GM18861 (cell line): ENCODE measurements around the gene KIAA1755.
"Not testable (repeated sequence)": the region's sequence is repeated elsewhere in the genome, so short reads cannot be mapped to it uniquely, and the experiment has no call there.

Experiments used
- ATAC-seq: cut with Tn5 transposase; IDR thresholded peaks from one replicate; pipeline ENCODE4 v1.9.1; 2021; ENCODE audit not compliant: unreplicated experiment

KIAA1755 gene

DNA sequence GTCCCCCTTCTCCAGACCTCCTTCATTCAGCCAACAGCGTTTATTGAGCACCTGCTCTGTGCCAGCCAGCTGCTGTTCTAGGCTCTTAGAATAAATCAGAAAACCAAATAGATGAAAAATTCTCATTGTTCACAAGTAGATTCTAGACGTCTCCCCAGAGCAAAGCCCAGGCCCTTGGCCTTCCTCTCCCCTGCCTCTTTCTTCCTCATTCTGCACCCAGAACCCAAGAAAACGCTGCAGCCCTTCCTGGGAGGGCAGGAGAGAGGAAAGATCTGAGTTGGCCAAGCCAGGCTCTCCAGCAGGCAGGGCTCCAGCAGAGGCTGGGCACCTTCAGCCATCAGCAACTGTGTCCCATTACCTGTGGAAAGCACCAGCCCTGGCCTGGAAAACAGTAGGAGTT is 31.4 kb upstream of the KIAA1755 start:
- ATAC-seq, result no peak

DNA sequence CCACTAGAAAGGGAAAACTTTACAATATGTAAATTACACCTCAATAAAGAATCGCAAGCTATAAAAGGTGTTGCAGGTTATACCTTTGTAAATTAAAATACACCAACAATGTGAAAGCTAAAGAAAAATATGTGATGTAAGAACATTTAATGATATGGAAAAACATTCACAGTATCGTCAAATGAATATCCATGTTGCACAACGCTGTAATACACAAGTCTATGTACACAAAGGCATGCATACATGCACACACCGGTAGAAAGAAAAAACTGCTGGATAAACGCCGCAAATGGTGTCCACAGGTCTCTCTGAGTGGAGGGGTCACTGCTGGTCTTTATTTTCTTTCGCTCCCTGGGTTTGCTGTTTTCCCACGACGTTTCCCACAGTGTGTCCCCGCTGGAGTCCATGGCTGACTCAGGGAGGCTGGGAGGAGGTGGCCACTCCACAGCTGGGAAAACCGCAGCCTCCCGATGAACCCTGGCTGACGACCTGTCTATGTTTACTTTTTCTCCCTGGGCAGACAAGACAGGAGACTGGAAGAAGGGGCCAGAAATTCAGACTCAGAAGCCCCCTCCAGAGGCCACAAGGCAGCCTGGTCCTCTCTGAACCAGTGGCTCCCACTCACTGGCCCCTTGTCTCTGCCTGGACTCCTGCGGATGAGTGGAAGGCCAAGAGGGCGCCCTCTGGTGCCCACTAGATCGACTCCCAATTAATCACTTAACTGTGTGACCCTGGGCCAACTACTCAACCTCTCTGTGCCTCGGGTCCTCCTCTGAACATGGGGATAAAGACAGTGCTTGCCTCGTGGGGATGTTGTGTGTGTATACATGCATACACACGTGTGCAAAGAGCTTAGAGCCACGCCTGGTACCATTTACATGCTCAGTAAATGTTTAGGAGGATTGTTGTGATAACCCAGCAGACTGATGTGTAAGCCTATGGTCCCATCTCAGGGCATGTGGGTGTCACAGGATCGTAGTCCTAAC is 30.6 kb upstream of the KIAA1755 start:
- ATAC-seq, result no peak

DNA sequence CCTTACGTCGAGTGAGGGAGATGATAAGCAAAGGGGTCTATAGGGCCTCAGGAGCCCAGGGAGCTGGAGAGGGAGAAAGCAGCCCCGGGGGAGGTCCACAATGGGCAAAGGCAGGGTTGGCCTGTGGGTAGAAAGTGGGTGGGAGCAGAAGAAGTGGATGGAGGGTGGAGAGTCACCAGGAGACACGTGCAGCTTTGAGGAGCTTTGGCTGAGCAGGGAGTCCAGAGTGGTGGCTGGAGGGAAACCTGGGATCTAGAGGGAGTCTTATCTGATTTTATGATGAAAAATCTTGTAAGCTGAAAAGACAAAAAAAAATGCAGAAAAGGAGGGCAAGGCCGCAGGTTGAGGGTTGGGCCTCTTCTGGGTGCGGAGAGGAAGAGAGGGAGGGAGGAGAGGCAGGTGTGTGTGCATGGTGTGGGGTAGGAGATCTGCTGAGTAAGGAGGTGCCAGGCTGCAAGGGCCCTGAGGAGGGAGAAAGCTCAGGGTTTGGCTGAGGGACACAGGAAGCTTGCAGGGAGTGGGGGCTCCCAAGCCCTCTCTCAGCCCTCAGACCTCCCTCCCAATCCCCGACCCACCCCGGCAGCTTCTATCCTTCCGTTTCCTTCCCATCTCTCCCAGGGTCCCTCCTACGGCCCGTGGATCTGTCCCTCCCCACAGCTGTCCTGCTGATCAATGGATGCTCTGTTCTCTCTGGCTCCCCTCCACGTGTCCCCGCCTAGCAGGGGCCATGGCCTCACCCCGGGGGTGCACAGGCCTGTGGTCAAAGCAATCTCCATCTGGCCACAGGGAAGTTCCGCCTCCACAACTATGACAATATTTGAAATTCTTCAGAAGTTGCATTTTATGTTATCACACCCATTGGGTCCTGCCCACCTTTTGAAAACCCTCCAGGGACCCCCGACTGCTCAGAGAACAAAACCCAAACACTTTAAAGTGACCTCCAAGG is 26.3 kb upstream of the KIAA1755 start:
- no peak for ATAC-seq

DNA sequence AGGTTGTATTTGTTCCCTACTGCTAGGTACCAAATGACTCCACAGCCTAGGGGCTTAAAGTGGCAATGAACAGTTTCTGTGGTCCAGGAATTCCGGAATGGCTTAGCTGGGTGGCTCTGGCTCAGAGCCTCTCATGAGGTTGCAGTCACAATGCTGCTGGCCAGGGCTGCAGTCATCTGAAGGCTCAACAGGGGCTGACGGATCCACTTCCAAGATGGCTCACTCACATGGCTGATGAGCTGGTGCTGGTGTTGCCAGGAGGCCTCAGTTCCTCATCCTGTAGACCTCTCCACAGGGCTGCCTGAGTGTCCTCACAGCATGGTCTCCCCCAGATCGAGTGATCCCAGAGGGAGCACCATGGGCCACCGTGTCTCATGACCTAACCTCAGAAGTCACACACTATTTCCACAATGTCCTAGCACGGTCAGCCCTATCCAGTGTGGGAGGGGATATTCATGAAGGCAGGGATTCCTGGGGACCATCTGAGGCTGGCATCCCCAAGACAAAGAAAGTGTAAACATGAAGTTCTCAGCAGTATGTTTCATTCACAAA is 24.4 kb upstream of the KIAA1755 start:
- no peak for ATAC-seq

DNA sequence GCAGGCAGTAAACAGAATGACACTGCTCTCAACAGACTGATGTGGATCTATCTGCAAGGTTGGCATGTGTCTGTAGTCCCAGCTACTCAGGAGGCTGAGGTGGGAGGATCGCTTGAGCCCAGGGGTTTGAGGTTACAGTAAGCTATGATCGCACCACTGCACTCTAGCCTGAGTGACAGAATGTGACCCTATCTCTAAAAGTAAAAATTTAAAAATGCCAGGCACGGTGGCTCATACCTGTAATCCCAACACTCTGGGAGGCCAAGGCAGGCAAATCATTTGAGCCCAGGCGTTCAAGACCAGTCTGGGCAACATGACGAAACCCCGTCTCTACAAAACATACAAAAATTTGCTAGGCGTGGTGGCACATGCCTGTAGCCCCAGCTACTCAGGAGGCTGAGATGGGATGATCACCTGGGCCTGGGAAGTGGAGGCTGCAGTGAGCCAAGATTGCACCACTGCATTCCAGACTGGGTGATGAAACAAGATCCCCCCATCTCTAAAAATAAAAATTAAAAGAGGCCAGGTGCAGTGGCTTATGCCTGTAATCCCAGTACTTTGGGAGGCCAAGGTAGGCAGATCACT is 23.6 kb upstream of the KIAA1755 start:
- not testable (repeated sequence) for ATAC-seq

DNA sequence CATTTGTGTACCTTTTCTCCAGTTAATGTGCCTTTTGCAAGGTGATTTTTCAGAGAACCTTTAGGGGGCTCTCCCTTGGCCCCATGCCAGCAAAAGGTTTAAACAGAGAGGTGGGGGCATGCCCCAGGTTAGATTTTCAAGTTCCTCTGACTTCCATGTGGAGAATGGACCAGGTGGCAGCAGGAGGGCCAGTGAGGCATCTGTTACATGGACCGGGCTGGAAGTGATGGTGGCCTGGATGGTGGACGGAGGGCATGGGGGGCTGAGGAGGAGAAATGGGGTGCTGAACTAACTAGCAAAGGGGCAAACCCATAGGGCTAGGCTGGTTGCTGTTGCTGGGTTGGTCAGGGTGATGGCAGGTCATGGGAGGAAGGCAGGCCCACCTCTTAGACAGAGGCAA is 22.7 kb upstream of the KIAA1755 start:
- no peak for ATAC-seq

DNA sequence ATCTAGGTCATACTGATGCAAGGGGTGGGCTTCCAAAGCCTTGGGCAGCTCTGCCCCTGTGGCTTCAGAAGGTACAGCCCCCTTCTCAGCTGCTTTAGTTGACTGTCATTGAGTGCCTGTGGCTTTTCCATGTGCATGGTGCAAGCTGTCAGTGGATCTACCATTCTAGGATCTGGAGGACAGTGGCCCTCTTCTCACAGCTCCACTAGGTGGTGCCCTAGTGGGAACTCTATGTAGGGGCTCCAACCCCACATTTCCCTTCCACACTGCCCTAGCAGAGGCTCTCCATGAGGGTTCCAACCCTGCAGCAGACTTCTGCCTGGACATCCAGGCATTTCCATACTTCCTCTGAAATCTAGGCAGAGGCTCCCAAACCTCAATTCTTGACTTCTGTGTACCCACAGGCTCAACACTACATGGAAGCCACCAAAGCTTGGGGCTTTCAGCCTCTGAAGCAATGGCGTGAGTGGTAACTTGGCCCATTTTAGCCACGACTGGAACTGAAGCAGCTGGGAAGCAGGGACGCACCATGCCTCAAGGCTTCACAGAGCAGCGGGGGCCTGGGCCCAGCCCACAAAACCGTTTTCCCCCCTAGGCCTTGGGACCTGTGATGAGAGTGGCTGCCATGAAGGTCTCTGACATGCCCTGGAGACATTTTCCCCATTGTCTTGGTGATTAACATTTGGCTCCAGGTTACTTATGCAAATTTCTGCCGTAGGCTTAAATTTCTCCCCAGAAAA is 20.8 kb upstream of the KIAA1755 start:
- ATAC-seq, result not testable (repeated sequence)

DNA sequence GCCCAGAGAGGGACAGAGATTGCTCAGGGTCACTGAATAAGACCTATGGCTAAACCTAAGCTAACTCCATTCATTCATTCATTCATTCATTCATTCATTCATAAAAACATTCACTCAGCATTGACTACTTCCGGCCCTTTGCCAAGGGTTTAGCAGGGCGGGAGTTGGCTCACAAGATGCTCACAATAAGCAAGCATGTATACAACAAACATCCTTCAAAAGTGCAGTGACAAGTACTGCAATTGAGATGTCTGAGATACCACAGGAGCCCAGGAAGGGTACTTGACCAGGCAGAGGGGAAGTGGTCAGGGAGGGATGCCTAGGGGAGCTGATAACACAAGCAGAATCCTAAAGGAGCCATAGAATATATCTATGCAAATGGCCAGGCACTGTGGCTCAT is 18.2 kb upstream of the KIAA1755 start:
- ATAC-seq, result no peak

DNA sequence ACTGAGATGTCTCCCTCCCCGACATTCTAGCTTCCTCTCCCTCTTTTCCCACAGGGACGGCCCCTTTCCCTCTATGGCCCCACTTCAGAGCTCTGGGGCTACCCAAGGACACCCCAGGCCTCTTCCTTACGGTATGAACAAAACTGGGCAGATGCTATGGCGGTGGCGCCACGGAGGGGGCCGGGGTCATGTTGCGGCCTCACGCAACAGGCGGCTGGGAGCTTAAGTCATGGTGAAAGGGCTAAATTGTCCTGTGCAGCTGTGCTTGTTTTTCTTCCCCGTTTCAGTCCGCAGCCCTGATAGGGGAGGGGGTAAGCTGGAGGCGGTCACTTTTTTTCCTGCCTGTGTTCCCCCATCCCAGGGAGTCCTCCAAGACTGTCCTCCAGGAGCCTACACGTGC is 17.6 kb upstream of the KIAA1755 start:
- ATAC-seq, result no peak

DNA sequence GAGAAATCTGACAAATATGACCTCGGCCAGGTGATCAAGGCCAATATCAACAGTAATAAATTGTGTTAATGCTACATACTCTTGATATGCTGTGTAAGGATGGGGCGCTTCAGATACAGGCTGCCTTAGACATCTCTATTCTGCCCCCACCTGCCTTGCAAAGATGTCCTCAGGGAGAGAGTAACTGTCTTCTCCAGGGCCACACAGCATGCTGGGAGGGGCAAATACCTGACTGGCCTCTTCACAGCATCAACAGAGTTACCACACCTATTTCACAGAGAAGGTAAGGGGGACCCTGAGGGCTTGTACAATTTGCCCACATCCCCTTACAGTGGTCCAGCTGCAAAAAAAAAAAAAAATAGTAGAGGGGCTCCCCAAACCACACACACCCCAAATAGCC is 17.2 kb upstream of the KIAA1755 start:
- ATAC-seq, result no peak

DNA sequence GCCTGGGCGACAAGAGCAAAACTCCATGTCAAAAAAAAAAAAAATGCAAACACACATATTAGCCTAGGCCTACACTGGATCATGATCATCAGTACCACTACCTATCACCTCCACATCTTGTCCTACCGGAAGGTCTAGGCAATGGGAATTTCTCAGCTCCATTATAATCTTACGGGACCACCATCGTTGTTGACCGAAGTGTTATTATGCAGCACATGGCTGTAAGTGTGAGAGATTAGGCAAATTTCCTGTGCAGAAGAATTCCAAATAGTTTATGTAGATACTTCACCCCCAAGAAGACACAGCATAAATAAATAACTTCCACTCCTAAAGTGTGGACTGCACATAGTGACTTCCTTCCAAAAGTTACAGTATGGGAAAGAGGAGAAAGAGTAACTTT is 16.8 kb upstream of the KIAA1755 start:
- ATAC-seq, result no peak

DNA sequence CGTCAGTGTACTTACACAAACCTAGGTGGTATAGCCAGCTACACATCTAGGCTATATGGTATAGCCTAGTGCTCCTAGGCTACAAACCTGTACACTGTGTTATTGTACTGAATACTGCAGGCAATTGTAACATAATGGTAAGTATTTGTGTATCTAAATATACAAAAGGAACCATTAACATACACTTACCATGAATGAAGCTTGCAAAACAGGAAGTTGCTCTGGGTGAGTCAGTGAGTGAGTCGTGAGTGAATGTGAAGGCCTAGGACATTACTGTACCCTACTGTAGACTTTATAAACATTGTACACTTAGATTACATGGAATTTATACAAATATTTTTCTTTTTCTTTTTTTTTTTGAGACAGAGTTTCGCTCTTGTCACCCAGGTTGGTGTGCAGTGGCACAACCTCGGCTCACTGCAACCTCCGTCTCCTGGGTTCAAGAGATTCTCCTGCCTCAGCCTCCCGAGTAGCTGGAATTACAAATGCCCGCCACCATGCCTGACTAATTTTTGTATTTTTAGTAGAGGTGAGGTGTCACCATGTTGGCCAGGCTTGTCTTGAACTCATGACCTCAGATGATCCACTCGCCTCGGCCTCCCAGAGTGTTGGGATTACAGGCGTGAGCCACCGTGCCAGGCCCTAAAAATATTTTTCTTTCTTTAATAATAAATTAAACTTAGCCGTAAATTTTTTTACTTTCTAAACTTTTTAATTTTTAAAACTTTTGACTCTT is 15.4 kb upstream of the KIAA1755 start:
- ATAC-seq, result no peak

DNA sequence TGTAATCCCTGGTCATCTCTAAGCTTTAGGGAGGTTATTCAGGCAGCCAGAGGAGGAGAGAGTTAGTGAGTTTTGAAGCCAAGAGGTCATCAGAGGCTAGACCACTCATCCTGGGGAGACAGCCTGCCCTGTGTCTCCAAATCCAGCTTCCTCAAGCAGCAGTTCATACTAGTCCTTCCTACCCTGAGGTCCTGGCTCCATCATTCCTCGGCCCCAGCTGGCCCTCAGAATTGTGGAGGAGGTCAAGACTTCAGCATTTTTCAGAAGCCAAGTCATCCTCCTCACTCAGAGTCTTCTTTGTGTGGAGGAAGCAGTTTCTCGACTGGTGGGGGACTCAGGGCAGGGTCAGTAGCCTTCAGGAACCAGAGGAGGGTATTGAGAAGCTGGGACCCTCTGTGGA is 12.4 kb upstream of the KIAA1755 start:
- ATAC-seq, result no peak

DNA sequence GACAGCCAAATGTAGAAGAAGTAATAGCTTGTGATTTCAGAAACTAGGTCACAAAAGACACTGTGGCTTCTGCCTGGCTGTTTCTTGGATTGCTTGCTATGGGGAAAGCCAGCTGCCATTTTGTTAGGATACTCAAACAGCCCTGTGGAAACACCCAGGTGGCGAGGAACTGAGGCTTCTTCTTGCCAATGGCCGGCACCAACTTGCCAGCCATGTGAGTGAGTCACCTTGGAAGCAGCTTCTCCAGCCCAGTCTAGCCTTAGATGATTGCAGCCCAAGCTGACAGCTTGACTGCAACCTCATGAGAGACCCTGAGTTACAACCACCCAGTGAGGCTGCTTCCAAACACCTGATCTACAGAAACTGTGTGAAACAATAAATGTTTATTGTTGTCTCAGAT is 11.9 kb upstream of the KIAA1755 start:
- no peak for ATAC-seq

DNA sequence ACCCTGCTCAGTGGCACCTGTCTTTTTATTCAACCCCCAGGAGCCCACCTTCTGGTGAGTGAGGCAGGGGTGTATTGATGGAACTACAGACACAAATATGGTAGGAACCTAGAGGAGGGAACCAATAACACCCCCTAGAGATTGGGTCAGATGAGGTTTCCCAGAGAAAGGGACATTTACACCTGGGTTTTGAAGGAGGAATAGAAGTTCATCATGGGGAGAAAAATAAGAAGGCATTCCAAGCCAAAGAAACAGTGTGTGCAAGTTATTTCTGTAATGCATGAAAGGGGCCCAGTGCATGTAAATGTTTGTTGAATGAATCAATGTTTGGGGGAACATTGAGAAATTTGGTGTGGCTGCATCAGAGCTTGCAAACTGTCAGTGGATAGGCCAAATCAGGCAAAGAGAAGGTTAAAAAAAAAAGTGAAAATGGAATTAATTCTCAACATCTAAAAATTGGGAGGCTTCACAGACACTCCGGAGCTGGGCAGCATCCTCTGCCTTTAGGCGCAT is 11.1 kb upstream of the KIAA1755 start:
- ATAC-seq, result no peak

DNA sequence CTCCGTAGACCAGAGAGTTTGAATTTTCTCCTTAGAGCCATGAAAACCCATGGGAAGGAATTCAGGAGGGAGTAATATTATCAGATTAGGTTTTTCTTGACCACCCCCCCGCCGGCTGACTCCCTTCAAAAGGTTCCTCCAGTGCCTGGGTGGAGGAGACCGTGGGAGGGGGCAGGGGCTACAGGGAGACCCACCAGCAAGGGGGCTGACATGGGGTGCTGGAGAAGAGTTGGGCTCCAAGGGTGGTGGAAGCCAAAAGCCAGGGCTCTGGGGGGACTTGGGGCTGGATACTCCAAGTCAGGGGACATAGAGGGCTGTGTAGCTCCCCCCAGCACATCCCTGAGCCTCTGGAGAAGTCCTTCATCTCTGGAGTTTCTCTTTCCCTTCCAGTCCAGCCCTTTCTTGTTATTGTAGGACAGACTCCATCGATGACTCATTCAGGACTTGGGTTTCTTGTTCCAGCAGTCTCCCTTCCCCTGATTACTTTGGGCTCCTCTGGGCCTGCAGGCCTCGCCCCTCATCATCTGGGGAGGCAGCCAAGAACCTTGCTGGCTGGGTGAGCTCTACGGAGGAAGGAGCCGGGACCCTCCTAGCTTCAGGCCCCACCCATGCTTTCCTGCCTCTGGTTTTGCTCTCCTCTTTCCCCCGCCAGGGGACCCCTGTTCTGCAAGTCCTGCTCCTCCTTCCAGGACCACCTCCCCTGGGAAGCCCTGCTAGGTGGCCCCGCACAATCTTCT is 10.5 kb upstream of the KIAA1755 start:
- ATAC-seq, result no peak

DNA sequence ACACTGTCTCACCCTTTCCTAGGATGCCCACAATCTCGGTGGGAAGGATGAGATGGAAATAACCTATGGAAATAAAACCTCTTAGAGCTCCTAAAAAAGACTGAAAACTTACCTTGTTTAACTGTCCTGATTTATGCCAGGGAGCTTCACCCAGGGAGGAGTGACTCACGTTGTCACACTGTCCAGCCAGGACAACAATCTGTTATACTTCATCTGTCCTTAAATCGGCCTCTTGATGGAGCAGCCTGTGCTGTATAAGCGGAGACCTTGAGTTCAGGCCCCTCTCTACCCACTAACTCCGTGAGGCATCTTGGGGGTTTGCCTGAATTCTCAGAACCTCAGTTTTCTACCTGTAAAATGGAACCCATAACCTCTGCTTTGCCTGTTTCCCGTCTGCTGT is 9.2 kb upstream of the KIAA1755 start:
- ATAC-seq, result no peak

DNA sequence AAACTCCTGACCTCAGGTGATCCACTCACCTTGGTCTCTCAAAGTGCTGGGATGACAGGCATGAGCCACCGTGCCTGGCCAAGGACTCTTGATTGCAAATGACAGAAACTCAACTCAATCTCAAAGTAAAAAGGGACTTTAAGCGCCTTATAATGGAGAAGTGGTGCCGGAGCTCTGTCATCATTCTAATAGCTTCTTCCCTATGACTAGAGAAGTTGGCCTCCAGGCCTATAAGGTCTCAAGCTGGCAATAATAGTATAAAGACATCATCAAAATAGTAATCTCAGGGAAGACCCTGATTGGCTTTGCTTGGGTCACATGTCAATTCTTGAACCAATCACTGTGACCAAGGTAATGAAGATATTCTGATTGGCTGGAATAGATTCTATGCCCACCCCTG is 8.5 kb upstream of the KIAA1755 start:
- ATAC-seq, result no peak
